Caki2 (cell line): ENCODE measurements around the gene ADCY10. TPM values are rescaled to one million over a fixed set of nuclear protein-coding genes. Genes with fewer than 3 reads are reported as not detected.

Experiments
- DNase-seq: peaks from one replicate; pipeline ENCODE4 v3.0.0-alpha.2; 2015; ENCODE audit warnings: low read depth
- in situ Hi-C: cut with HindIII; loops from 2 replicates; pipeline ENCODE4 v1.10.0; 2016; ENCODE audit warnings: low sequenced_read_pairs, low pct_unique_long_range_greater_than_20kb, mixed read lengths
- total RNA-seq: library from RNA; depleted of rRNA; stranded (reverse); fragments of >200 nt; shearing (Covaris generic); gene quantifications from 2 replicates; pipeline ENCODE4 v1.2.3, GENCODE V29; 2014; ENCODE audit warnings: low replicate concordance; rRNA removed

ADCY10 gene
- total RNA-seq, 1 experiment from 2014 or later: 0.20 TPM

- in situ Hi-C loops: no loop called here
- no peak for DNase-seq
Measured at GRCh38 chr1:167773516-167773915, 140.4 kb downstream of the ADCY10 start.

GRCh38 chr1:167772436-167772835, 141.5 kb downstream of the ADCY10 start:
- in situ Hi-C loops: no loop called here
- DNase-seq: no peak

GRCh38 chr1:167770127-167770526, 143.8 kb downstream of the ADCY10 start:
- in situ Hi-C loops: no loop called here
- no peak for DNase-seq

GRCh38 chr1:167767761-167768160, 146.2 kb downstream of the ADCY10 start:
- in situ Hi-C loops: no loop called here
- DNase-seq: no peak

- no peak for DNase-seq
- in situ Hi-C loops: no loop called here
Measured at GRCh38 chr1:167766538-167766937, 147.4 kb downstream of the ADCY10 start.

GRCh38 chr1:167765496-167765895, 148.4 kb downstream of the ADCY10 start:
- DNase-seq: no peak
- in situ Hi-C loops: no loop called here

GRCh38 chr1:167764458-167765330, 149.2 kb downstream of the ADCY10 start:
- DNase-seq: no peak
- in situ Hi-C loops: no loop called here

GRCh38 chr1:167763525-167764220, 150.3 kb downstream of the ADCY10 start:
- no peak for DNase-seq
- in situ Hi-C loops: no loop called here

- in situ Hi-C loops: no loop called here
- DNase-seq: no peak
Measured at GRCh38 chr1:167762061-167762746, 151.7 kb downstream of the ADCY10 start.

- in situ Hi-C loops: no loop called here
- no peak for DNase-seq
Measured at GRCh38 chr1:167761400-167761799, 152.5 kb downstream of the ADCY10 start.

Other genes with a start within 250 kb of the ADCY10 start
- 148 and 159 TPM in 2 replicates for gene MPZL1, start 192.2 kb downstream of the ADCY10 start, total RNA-seq
- gene DCAF6, start 22.5 kb upstream of the ADCY10 start, total RNA-seq: 69.3 and 75.1 TPM in 2 replicates
- 265 and 267 TPM in 2 replicates for gene MPC2, start 22.9 kb upstream of the ADCY10 start, total RNA-seq
- 7.2 and 7.8 TPM in 2 replicates for gene GPR161, start 222.8 kb upstream of the ADCY10 start, total RNA-seq